Spleen (tissue), 11 donors: ENCODE measurements around the gene SYF2. TPM values are rescaled to one million over a fixed set of nuclear protein-coding genes. Genes with fewer than 3 reads are reported as not detected.

Source experiments
- DNase-seq: peaks from one replicate; pipeline ENCODE4 v3.0.0-alpha.2; 2020
- H3K27ac ChIP-seq, 8 donors: fragments of 200-600 bp; sonication (generic) in 7 of 8; 1 replicate in 4 of 8; 2 replicates in 4 of 8; pipeline versions ENCODE4 v1.5.0 to v1.8.0; 2016 to 2021; ENCODE audit warnings: inconsistent platforms in 4 of 8, mild to moderate bottlenecking in 4 of 8, moderate library complexity in 1 of 8
- H3K27me3 ChIP-seq, 7 donors: fragments of 200-600 bp; sonication (generic) in 6 of 7; replicated peaks in 1 of 7; 1 replicate in 4 of 7; 2 replicates in 3 of 7; pipeline versions ENCODE4 v1.5.0 to v1.8.0; 2016 to 2021; ENCODE audit warnings: inconsistent platforms in 3 of 7, mild to moderate bottlenecking in 1 of 7
- H3K36me3 ChIP-seq, 6 donors: fragments of 200-600 bp; sonication (generic) in 5 of 6; 1 replicate in 4 of 6; 2 replicates in 2 of 6; pipeline versions ENCODE4 v1.5.0 to v1.8.0; 2016 to 2021; ENCODE audit warnings: inconsistent platforms in 2 of 6
- H3K4me1 ChIP-seq, 6 donors: fragments of 200-600 bp; sonication (generic) in 5 of 6; 1 replicate in 3 of 6; 2 replicates in 3 of 6; pipeline versions ENCODE4 v1.5.0 to v1.8.0; 2016 to 2021; ENCODE audit warnings: inconsistent platforms in 3 of 6
- H3K4me3 ChIP-seq, 8 donors: fragments of 200-600 bp; sonication (generic) in 7 of 8; 1 replicate in 4 of 8; 2 replicates in 4 of 8; pipeline versions ENCODE4 v1.5.0 to v1.8.0; 2016 to 2021; ENCODE audit warnings: inconsistent platforms in 4 of 8, mild to moderate bottlenecking in 4 of 8, moderate library complexity in 2 of 8
- H3K9me3 ChIP-seq, 8 donors: fragments of 200-600 bp; sonication (generic) in 7 of 8; 1 replicate in 4 of 8; 2 replicates in 4 of 8; pipeline versions ENCODE4 v1.5.0 to v1.8.0; 2016 to 2021; ENCODE audit warnings: inconsistent platforms in 4 of 8
- POLR2A ChIP-seq, 3 donors: fragments of 450-650 bp; IDR thresholded peaks; one replicate each; pipeline ENCODE4 v1.5.1; 2017; ENCODE audit warnings: antibody characterized with exemption in 3 of 3, mild to moderate bottlenecking in 1 of 3
- POLR2AphosphoS5 ChIP-seq, 3 donors: sonication (generic); formaldehyde crosslinking; IDR thresholded peaks; one replicate each; pipeline ENCODE4 v1.5.1; 2017; ENCODE audit warnings: antibody characterized with exemption in 3 of 3
- WGBS, 5 donors: extraction: QIAGEN DNeasy Blood & Tissue Kit in 3 of 5; methylation state at CpG; one replicate each; pipeline versions ENCODE4 v1.1.5 to v1.1.7; 2013 to 2018; 5-methylcytosine and 5-hydroxymethylcytosine counted together
- intact Hi-C: fragments of 100-400 bp; cut with DNase I; formaldehyde crosslinking; loops from one replicate; pipeline ENCODE4 v1.15.0; 2023; ENCODE audit warnings: low total_unique reads
- polyA plus RNA-seq, 3 donors: library from polyadenylated mRNA; stranded (reverse); fragments of 200-250 nt; gene quantifications; one replicate each; pipeline ENCODE4 v1.2.1, GENCODE V29; 2013
- total RNA-seq, 7 donors: library from RNA; depleted of rRNA in 3 of 7; stranded (reverse); fragments of >200 nt in 3 of 7; fragmentation: NEBNext Ultra II Directional in 4 of 7; extraction: Animal tissue kit (Norgen Biotek cat#: 25700) in 4 of 7; gene quantifications; one replicate each; pipeline versions ENCODE4 v1.1.0 to v1.2.1, GENCODE V29; 2016 to 2021
- TF ChIP-seq, protein P1 (sequence below), 11 experiments: fragments of 200-600 bp in 7 of 11; fragments of 450-650 bp in 4 of 11; sonication (generic) in 4 of 11; IDR thresholded peaks in 8 of 11; conservative IDR thresholded peaks in 3 of 11; 1 replicate in 7 of 11; 2 replicates in 4 of 11; pipeline versions ENCODE4 v1.4.0 to v1.8.0; 2016 to 2021; ENCODE audit warnings: antibody characterized with exemption in 11 of 11, inconsistent platforms in 4 of 11, mild to moderate bottlenecking in 1 of 11
- donor health status: healthy with polysubstance abuse.
- donor health status: DM: no; HTN: no; CAD: no; lungs with moderate emphysema.
- donor health status: DM: no; HTN: no; CAD: no.
- donor health status: Bipolar disorder and iron deficiency.
- donor health status: healthy.
- donor health status: DM: no; HTN: no; CAD: no.
- donor health status: DM: yes; HTN: yes; CAD: no.

The SYF2 gene
- total and polyA plus RNA-seq, 10 donors = 38.1 to 98.3 (median 50.7) TPM

DNA sequence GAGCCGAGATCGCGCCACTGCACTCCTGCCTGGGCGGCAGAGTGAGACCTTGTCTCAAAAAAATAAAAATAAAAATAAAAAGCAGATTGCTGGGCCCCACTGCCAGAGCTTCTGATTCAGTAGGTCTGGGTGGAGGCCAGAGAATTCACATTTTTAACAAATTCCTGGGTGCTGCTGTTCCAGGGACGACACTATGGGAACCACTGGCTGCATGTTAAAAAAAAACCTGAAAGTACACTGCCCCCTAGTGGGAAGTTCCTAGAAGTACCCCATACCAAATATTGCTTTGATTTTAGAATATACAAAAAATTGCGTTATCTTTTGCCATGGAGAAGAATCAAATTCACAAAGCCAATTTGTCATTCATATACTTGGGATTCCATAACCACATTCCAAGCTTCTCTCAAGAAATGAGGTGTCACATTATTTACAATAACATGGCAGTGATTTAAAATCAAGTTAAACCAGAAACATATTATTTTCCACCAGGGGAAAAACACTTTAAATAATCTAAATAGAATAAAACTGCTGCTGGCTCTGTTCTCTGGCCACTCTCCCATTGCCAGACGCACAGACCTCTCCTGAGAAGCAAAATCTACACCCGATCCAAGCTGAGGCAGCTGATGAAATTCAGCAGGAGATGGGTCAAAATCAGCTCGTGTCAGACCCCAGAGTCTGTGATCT is 27.4 kb downstream of the SYF2 start:
- H3K27me3 ChIP-seq = peaks cover 0 to 3% (median 0%) of the 10 kb centered on the region in 7 donors
- 63 to 68% (median 65%) methylated on average over 9 of the region's 9 CpGs for WGBS, 5 donors
- H3K9me3 ChIP-seq = no peaks in the 10 kb centered on the region
- no peak overlapping the region for H3K4me3 ChIP-seq
- H3K4me1 ChIP-seq = peaks cover 0 to 6% (median 3%) of the 10 kb centered on the region in 6 donors
- TF ChIP-seq, protein P1, sequence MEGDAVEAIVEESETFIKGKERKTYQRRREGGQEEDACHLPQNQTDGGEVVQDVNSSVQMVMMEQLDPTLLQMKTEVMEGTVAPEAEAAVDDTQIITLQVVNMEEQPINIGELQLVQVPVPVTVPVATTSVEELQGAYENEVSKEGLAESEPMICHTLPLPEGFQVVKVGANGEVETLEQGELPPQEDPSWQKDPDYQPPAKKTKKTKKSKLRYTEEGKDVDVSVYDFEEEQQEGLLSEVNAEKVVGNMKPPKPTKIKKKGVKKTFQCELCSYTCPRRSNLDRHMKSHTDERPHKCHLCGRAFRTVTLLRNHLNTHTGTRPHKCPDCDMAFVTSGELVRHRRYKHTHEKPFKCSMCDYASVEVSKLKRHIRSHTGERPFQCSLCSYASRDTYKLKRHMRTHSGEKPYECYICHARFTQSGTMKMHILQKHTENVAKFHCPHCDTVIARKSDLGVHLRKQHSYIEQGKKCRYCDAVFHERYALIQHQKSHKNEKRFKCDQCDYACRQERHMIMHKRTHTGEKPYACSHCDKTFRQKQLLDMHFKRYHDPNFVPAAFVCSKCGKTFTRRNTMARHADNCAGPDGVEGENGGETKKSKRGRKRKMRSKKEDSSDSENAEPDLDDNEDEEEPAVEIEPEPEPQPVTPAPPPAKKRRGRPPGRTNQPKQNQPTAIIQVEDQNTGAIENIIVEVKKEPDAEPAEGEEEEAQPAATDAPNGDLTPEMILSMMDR (IDR thresholded peaks at IDR 0.05 in 8 of 11, conservative IDR thresholded peaks at IDR 0.05 in 3 of 11) = peak; percentile 45 to 84 (median 72)
- no peak for TF ChIP-seq POLR2AphosphoS5 (IDR thresholded peaks at IDR 0.05)
- no peak overlapping the region for H3K27ac ChIP-seq
- intact Hi-C loops = loop anchor here (5.0 kb wide), 1 partner anchor 358 kb away; no protein-coding TSS in a partner anchor
- DNase-seq = no peak
- no peaks in the 10 kb centered on the region for H3K36me3 ChIP-seq

DNA sequence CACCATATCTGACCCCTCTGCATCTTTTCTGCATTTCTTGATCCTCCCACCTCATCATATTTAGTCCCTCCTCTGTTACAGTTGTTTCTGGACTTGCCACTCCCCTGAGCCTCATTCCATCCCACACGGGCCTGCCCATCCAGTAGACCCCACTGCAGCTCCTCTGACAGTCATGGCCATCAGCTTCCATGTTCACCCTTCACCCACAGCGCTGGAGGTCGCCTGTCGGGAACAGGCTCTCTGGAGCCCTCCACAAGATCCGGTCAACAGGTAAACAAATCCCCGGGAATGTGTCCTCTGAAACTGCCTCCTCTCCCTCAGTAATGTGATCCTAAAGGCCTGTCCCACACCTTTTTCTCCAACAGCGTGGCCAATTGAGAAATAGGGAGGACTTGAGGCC is 31.3 kb downstream of the SYF2 start:
- Histone ChIP-seq H3K36me3 (no peaks in the 10 kb centered on the region), H3K9me3 (no peaks in the 10 kb centered on the region), H3K27me3 (no peaks in the 10 kb centered on the region), H3K4me1 (peaks cover 0 to 14% (median 3%) of the 10 kb centered on the region in 6 donors), H3K27ac (no peak overlapping the region), H3K4me3 (no peak overlapping the region)
- intact Hi-C loops = loop anchor here (5.0 kb wide), 1 partner anchor 354 kb away; no protein-coding TSS in a partner anchor
- WGBS, 5 donors = 79 to 87% (median 83%) methylated on average over 7 of the region's 7 CpGs
- TF ChIP-seq POLR2A (IDR thresholded peaks at IDR 0.05) = no peak
- TF ChIP-seq, protein P1 (IDR thresholded peaks at IDR 0.05 in 8 of 11, conservative IDR thresholded peaks at IDR 0.05 in 3 of 11) = no peak
- TF ChIP-seq POLR2AphosphoS5 (IDR thresholded peaks at IDR 0.05) = no peak
- no peak for DNase-seq

DNA sequence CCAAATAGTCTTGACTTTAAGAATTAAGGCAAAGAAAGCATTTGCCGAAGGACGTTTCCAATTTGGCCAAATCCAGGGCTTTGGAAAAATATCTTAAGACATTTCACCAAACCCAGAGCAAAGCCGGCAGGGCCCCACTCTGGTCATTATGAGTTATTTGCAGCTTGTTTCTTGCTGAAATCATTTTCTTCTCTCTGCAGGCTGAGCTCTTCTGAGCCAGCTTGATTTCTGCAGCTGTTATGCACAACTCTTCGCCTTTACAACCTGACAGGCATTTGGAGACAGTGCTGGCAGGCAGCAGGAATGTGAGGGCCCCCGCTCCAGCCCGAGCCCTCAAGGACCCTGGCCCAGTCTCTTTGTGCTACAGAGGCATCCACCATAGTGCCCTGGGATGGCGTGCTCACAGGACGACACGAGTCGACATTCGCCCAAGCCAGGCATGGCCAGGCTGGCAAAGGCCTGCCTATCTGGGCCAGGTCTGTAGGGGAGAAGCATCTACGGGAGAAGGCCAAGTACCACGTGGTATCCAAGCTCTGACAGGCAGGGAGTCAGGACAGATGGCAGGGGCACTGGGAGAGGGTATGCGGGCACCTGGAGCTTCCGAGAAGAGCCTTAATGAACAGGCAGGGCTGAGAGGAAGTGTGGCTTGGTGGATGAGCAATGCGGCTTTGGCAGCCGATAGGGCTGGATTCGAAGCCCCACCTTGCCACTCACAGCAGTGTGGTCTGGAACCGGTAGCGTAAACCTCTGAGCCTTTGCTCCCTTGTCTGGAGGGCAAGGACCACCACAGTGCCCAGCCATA is 32.3 kb downstream of the SYF2 start:
- intact Hi-C loops = loop anchor here (5.0 kb wide), 1 partner anchor 353 kb away; no protein-coding TSS in a partner anchor
- Histone ChIP-seq H3K4me3 (no peak overlapping the region), H3K27me3 (peaks cover 0 to 5% (median 0%) of the 10 kb centered on the region in 7 donors), H3K4me1 (peaks cover 0 to 21% (median 5%) of the 10 kb centered on the region in 6 donors), H3K9me3 (no peaks in the 10 kb centered on the region), H3K27ac (no peak overlapping the region), H3K36me3 (no peaks in the 10 kb centered on the region)
- TF ChIP-seq POLR2AphosphoS5 (IDR thresholded peaks at IDR 0.05) (no peak), POLR2A (IDR thresholded peaks at IDR 0.05) (no peak)
- TF ChIP-seq, protein P1 (IDR thresholded peaks at IDR 0.05 in 8 of 11, conservative IDR thresholded peaks at IDR 0.05 in 3 of 11) = no peak
- DNase-seq = no peak
- WGBS, 5 donors = 83 to 89% (median 85%) methylated on average over 16 to 20 of the region's 20 CpGs
